ENCODE data around the gene SEPTIN3.

DNA sequence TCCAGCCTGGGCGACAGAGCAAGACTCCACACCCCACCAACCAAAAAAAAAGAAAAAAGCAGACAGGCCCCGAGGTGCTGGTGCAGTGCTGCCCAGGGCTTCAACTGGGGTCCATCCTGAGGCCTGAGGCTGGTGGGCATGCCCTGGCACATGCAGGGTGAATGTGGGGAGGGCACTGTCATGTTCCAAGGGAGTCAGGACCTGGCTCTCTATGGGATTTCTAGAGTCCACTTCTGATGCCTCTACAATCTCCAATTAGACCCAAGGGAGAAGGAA lies 32.4 kb upstream of the SEPTIN3 start:
- TF ChIP-seq, protein P1, sequence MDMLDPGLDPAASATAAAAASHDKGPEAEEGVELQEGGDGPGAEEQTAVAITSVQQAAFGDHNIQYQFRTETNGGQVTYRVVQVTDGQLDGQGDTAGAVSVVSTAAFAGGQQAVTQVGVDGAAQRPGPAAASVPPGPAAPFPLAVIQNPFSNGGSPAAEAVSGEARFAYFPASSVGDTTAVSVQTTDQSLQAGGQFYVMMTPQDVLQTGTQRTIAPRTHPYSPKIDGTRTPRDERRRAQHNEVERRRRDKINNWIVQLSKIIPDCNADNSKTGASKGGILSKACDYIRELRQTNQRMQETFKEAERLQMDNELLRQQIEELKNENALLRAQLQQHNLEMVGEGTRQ (IDR thresholded peaks at IDR 0.05; ENCODE audit: borderline replicate concordance, low read depth, low read length): no peak
- no peak for TF ChIP-seq YY1 (IDR thresholded peaks at IDR 0.05; ENCODE audit: low read depth, low read length)
- TF ChIP-seq TAF1 (IDR thresholded peaks at IDR 0.05; ENCODE audit: borderline replicate concordance, low read depth, low read length): no peak
- TF ChIP-seq ATF2 (IDR thresholded peaks at IDR 0.05; ENCODE audit: low read length): no peak
- TF ChIP-seq POLR2AphosphoS2 (IDR thresholded peaks at IDR 0.05; ENCODE audit: low read depth, low read length): no peak
- no peak for TF ChIP-seq CTCF (IDR thresholded peaks at IDR 0.05 in 2 of 3, conservative IDR thresholded peaks at IDR 0.05 in 1 of 3; ENCODE audit: control insufficient read depth in 2 of 3, extremely low read depth in 1 of 3, insufficient read depth in 1 of 3, low read depth in 3 of 3, low read length in 3 of 3)
- no peak; the same call in 1 of the 2 replicates for TF ChIP-seq POLR2A (IDR thresholded peaks at IDR 0.05; ENCODE audit: low read depth, low read length)
- TF ChIP-seq RFX5 (IDR thresholded peaks at IDR 0.05; ENCODE audit: low read depth, low read length): no peak
- no peak for TF ChIP-seq EP300 (IDR thresholded peaks at IDR 0.05; ENCODE audit: borderline replicate concordance in 1 of 2, control insufficient read depth in 1 of 2, low read depth in 2 of 2, low read length in 2 of 2)
- no peak for TF ChIP-seq CHD2 (IDR thresholded peaks at IDR 0.05; ENCODE audit: borderline replicate concordance, low read depth, low read length)
- TF ChIP-seq, protein P2, sequence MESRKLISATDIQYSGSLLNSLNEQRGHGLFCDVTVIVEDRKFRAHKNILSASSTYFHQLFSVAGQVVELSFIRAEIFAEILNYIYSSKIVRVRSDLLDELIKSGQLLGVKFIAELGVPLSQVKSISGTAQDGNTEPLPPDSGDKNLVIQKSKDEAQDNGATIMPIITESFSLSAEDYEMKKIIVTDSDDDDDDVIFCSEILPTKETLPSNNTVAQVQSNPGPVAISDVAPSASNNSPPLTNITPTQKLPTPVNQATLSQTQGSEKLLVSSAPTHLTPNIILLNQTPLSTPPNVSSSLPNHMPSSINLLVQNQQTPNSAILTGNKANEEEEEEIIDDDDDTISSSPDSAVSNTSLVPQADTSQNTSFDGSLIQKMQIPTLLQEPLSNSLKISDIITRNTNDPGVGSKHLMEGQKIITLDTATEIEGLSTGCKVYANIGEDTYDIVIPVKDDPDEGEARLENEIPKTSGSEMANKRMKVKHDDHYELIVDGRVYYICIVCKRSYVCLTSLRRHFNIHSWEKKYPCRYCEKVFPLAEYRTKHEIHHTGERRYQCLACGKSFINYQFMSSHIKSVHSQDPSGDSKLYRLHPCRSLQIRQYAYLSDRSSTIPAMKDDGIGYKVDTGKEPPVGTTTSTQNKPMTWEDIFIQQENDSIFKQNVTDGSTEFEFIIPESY (IDR thresholded peaks at IDR 0.05): no peak

Data from GM12878 (cell line).